GM19372 (cell line): ENCODE results near the gene SHC2.

ENCODE experiments used
- ATAC-seq: cut with Tn5 transposase; IDR thresholded peaks from one replicate; pipeline ENCODE4 v1.9.1; 2021; ENCODE audit warnings: mild to moderate bottlenecking, low read depth, moderate library complexity; ENCODE audit not compliant: unreplicated experiment

The SHC2 gene

DNA sequence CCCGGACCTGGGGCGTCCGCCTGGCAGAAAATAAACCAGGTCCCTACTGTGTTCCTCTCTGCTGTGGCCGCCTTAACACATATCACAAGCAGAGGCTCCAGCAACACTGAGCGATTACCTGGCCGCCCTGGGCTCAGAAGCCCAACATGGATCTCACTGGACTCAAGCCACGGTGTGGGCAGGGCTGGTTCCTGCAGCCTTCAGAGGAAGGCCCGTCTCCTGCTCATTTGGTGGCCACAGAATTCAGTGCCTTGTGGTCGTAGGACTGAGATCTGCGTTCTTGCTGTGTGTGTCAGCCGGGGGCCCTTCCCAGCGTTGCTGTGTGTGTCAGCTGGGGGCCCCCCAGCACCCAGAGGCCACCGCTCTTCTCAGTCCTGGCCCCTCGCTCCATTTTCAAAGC, 82.1 kb downstream of the SHC2 start:
- ATAC-seq: no peak

DNA sequence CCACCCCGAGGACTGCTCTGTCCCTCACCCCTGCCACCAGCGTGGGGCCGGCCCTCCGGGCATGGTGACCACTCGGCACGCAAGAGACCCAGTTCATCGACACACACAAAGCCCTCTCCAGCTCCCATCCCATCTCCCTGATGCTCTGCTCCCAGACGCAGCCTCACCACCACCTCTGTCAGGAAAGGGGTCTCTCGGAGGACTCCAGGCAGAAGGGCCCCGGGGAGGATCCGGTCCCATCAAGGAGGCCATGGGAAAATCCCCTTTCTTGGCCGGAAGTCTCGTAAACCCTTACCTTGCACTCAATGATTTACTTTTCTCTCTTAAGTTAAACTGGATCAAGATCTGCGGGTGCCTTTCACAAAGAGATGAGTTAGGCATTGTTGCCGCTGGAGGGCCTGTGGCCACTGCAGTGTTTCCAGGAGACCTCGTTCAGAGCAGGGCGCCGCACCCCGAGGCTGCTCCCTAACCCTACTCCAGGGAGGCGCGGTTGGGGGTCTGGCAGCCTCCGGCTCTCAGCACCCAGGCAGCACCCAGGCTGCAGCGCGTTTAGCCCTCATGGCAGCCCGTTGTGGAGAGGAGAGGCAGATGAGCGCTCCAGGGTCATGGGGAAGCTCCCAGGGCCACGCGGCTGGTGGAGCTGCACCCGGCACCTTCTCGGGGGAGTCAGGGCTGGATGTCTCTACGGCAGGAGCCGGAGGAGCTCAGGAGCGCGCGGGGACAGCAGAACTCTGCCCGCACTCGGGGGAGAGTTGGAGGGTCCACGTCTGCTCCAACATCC, 82.8 kb downstream of the SHC2 start:
- no peak for ATAC-seq

DNA sequence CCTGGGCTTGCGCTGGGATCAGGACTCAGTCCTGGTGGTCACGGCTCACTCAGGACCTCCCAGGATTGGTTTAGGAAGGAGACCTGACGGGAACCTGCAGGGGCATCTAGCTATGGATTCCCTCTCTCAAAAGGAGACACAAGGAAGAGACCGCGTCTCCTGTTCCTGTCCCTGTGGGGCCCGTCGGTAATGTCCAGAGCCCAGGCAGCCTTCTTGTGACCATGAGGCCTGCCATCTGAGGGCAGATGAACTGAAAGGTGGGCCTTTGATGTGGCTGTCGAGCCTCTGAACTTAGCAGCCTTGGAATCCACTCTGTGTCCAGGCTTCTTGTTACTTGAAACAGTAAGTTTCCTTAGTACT, 84.7 kb downstream of the SHC2 start:
- ATAC-seq: no peak

DNA sequence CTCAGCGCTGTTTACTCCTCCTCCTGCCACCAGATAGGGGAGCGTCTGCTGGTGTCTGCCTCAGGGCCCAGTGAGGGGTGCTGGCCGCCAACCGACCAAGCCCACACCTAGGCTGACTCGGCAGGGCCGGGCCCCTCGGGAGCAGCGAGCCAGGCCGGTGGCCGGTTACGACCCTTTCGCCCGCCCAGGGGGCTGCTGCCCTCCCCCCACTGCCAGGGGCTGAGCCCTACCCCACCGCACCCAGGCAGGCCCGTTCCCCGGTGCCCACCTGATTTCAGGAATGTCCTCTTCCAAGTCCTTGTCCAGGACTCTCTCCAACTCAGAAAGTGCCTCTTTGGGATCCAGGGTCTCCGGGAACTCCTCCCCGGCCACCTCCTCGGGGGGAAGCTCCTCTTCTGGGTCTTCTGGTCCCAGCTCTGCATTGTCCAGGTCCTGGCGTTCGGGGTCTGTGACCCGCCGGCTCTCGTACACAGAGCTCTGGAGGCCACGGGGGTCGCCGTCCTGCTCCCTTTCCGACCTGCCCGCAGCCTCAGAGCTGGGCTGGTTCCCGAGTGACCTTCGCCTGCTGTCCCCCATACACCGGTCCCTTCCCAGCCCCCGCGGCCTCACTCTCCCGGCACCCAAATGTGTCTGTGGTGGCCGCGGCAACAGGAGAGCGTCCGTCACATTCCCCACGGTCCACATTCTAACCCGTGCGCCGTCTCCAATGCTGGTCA, 85.3 kb downstream of the SHC2 start:
- no peak for ATAC-seq

DNA sequence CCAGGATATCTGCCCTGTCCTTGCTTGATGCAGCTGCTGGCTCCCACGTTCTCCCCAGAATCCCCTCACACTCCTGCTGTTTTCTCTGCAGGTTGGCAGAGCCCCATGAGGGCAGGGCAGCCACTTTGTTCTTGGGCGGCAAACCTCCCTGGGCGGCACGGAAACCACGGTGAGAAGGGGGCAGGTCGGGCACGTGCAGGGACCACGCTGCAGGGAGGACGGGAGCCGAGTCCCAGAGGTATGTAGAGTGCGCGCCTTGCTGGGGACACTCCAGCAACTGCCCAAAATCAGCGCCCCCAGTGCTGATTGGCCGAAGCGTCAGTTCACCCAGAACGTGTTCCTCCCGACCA, 86.0 kb downstream of the SHC2 start:
- no peak for ATAC-seq

DNA sequence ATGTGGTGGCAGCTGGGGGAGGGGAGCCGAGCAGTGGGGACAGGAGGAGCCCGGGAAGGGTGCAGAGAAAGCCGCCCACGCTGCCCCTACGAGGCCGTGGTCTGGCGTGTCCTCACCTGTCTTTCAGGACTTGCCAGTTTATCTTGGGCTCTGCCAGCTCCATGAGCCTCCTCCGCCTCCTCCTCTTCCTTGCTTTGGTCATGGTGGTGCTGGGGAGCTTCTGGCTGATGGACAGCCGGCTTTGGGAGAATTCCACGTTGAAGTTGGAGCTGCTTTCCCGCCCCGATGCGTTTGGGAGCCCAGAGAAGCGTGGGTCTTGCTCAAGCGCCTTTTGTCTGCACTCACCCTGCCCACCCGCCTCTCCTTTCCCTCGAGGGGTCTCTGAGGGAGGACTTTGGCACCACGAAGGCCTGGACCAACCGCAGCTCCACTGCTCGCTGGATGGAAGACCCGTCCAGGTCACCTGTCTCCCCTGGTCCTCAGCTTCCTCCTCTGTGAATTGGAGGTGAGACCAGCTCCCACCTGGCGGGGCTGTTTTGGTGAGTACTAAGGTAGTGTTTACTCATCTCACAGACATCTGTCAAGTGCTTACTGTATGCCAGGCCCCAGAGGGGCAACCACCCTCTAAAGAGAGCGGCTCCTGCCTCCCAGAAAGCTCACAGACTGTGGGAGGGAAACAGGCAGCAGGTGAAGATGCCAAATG, 86.5 kb downstream of the SHC2 start:
- no peak for ATAC-seq

DNA sequence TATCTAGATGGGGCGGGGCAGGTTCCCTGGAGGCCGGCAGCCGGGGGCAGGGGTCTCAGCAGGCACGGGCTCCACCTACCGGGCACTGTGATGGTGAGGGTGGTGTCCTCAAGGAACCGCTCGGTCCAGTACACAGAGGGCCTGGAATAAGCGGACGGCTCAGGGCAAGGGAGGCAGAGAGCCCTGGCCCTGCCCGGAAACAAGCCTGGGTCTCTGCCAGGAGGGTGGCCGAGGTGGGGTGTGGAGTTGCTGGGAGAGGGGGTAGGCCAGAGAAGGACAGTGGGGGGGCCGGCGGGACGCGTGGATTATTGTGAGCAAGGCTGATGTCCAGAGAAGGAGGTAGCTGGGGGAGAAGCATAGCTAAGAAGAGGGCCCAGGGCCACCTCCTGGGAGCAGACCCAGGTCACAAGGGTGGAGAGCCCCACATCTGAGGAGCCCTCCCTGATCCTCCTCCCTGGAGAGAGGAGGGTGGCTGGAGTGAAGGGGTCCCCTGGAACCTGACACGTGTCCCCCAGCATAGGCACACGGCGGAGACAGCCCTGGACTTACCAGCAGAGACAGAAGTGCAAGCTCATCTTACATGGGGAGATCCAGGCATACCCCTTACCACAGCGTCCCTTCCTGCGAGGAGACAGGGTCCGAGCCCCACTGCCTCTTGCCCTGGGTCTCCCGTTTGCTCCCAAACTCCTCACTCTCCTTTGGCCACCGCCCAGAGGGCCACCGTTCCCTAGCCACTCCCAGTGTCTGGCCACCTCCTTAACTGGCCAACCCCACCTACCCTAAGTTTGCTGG, 87.2 kb downstream of the SHC2 start:
- no peak for ATAC-seq

DNA sequence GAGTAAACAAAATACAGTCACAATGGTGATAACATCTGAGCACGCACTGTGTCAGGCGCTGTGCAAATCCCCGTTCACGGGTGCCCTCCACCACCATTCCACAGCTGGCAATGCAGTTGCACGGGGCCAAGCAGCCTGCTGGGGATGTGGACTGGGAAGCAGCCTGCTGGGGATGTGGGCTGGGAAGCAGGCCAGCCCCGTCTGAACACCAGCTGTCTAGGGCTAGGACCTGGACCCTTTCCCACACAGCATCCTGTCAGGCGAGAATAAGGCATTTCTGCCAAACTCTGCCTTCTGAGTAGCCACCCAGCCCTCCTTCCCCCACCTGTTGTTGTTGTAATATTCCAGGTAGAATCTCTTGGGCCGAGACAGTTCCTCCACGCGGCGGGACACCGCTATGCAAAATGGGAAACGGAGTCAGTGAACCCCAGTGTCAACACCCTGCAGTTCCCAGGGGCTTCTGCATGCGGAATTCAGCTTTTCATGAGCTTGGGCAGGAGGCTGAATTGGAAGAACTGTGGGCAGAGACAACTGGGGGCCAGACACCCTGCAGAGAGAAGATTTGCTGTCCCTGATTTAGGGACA, 88.4 kb downstream of the SHC2 start:
- no peak for ATAC-seq

DNA sequence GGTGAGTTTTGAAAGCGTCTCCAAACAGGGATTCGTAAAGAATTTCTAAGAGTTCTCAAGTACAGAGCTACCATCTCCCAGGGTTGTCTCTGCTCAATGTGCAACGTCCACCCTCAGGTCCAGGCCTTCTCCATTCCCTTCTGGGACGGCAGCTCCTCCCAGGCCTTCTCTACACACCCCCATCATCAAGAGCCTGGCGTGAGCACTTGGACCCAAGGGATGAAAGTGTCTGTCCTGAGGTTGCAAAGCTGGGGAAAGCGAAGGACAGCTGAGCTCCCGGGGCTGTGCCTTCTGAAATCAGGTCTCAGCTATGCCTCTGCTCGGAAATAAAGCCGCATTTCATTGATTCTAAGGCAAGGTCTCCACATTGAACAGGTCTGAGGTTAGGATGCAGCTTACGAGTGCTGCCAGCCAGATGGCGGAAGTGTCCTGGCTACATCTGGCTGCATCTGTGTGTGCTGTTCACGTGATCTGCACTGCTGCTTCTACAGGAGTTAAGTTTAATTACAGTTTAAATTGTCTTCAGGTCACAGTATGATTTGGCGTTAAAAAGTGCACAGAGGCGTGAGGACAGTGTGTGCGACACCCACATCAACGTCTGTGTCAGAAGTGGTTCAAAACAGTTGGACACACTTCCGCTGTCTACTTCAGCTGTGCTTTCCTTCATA, 89.2 kb downstream of the SHC2 start:
- no peak for ATAC-seq

DNA sequence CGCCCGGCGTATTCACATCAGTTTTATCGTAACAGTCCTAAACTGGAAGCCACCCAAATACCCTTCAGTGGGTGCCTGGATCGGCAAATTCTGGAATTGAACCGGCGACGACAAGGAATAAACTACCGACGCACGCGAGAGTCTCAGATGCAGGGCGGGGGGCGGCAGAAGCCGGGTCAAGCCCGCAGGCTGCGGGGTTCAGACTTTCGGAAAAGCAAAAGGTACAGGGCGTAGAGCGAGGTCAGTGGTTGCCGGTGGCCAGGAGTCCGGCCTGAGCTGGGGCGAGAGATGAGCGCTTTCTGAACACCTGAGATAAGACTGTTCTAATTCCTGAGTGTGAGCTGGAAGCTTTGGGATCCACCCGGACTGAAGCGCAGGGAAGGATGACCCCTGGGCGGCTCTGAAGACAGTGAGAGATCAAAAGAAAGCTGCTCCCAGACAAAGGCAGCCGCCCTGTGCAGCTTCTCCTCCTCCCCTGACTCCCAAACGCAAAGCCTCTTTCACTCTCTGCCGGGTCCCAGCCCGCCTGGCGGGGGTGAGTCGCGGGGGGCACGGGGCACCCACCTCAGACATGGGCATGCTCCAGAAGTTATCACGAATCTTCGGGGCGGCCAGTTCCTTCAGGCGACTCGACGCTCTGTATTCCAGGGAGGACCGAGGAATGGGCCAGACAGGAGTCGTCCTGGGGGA, 90.0 kb downstream of the SHC2 start:
- ATAC-seq: no peak

DNA sequence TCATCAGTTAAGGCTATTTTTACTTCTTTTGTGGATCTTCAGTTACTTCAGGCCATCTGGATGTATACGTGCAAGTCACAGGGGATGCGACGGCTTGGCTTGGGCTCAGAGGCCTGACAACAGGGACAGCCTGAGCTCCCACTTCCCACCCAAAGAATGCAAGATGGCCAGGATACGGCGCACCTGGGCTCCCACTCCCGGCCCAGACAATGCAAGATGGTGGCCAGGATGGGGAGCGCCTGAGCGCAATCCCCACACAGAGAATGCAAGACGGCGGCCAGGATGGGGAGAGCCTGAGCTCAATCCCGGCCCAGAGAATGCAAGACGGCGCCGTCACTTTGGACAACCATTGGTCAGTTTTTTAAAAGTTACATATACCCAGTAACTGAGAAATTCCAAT, 91.0 kb downstream of the SHC2 start:
- no peak for ATAC-seq

DNA sequence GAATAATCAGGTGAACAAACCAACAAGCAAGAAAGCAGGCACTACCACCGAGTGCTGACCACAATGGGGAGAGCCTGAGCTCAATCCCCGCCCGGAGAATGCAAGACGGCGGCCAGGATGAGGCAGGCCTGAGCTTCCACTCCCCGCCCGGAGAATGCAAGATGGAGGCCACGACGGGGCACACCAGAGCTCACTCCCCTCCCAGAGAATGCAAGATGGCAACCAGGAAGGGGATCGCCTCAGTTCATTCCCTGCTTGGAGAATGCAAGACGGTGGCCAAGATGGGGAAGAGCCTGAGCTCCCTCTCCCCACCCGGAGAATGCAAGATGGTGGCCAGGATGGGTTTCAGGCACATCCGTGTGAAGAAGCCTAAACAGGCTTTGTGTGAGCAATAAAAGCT, 91.6 kb downstream of the SHC2 start:
- no peak for ATAC-seq

DNA sequence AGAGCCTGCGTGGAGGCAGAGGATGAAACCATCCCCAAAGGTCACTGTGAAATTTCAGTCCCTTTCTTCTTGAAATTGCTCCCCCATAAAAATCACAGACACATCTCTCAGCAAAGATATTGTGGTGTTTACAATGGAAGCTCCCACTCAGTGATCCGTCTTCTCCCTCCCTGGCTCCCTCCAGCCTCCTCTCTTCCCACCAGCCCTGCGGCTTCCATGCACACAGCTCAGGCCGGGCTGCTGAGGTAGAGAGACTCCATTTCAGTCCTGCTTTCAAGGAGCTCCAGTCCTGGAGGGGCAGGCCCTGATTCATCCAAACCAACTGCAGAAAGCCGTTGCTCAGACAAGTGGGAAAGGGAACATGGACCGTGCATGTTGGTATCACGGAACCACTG, 92.2 kb downstream of the SHC2 start:
- ATAC-seq: no peak

DNA sequence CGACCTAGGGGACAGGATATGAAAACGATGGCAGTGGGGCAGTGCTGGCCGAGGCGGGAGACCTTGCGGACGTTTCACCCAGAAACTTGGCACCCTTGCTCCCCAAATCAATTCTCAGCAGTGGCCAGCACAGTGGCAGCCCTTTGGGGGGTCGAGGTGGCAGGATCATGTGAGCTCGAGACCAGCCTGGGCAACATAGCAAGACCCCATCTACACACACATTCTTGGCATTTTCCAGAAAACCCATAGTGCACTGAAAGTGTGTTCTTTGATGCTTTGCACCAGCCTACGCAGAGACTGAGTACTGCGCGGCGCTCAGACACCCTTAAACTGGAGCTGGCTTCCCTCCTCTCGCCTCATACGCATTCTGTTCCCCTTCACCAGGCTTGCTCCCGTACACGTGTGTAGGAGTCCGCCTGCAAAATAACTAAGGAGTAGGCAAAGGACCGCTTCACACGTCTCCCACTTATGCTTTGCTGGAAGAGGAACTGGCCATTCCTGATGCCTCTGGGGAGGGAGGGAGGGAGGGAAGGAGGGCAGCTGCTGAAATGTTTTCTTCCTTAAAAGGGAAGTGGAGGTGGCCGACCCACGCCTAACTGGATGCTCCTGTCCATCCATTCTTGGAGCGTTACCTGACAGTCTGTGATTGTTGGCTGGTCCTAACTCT, 92.7 kb downstream of the SHC2 start:
- no peak for ATAC-seq

DNA sequence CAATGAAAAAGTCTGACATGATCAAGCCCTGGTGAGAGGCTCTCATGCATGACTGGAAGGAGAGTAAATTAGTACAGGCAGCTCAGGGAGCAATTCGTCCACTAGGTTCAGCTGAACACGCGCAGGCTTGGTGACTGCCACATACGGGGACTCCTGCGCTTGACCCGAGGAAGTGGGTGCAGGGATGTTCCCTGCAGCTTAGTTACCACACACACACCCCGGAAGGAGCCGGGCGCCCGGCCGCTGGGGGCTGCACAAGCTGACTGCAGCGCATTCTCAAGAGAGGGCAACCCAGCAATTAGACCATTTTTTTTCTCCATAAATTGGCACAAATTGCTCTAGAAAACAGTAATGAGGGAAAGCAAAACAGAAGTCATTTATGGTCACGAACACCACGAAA, 93.3 kb downstream of the SHC2 start:
- no peak for ATAC-seq

DNA sequence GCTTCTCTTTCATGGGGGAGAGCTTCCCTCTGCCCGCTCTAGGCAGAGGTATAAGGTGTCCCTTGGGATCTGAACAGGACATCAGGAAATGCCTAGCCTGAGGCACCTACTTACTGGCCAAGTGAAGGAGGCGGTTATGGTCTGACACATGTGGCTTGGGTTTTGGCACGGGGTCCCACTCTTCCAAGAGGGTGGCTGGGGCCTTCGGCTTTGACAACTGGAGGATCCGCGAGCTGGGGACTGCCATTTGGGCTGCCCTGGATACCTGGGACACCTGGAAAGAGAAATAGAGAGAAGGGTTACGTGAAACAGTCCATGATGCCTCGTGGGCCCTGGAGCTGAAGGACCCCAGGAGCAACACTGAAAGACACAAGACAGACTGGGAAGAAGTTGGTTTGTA, 93.9 kb downstream of the SHC2 start:
- ATAC-seq: no peak
